ENCODE data around the gene SH2D3C.

Gene SH2D3C

GRCh38 chr9:127697575-127697974 is 80.9 kb downstream of the SH2D3C start:
- TF ChIP-seq GATA3 (IDR thresholded peaks at IDR 0.05; ENCODE audit: low read depth, low read length) (no peak), GATA2 (IDR thresholded peaks at IDR 0.05; ENCODE audit: low read depth, low read length) (no peak)

GRCh38 chr9:127694890-127695720 is 83.4 kb downstream of the SH2D3C start:
- TF ChIP-seq GATA3 (IDR thresholded peaks at IDR 0.05; ENCODE audit: low read depth, low read length) (no peak), GATA2 (IDR thresholded peaks at IDR 0.05; ENCODE audit: low read depth, low read length) (no peak)

- TF ChIP-seq GATA3 (IDR thresholded peaks at IDR 0.05; ENCODE audit: low read depth, low read length) (no peak), GATA2 (IDR thresholded peaks at IDR 0.05; ENCODE audit: low read depth, low read length) (no peak)
These were observed 84.8 kb downstream of the SH2D3C start for GRCh38 chr9:127693697-127694096.

- TF ChIP-seq GATA2 (IDR thresholded peaks at IDR 0.05; ENCODE audit: low read depth, low read length) (no peak), GATA3 (IDR thresholded peaks at IDR 0.05; ENCODE audit: low read depth, low read length) (no peak)
These were observed 85.3 kb downstream of the SH2D3C start for GRCh38 chr9:127693143-127693542.

- TF ChIP-seq GATA2 (IDR thresholded peaks at IDR 0.05; ENCODE audit: low read depth, low read length) (no peak), GATA3 (IDR thresholded peaks at IDR 0.05; ENCODE audit: low read depth, low read length) (no peak)
These were observed 86.4 kb downstream of the SH2D3C start for GRCh38 chr9:127692071-127692470.

GRCh38 chr9:127690735-127691134 is 87.7 kb downstream of the SH2D3C start:
- TF ChIP-seq GATA2 (IDR thresholded peaks at IDR 0.05; ENCODE audit: low read depth, low read length) = no peak
- TF ChIP-seq GATA3 (IDR thresholded peaks at IDR 0.05; ENCODE audit: low read depth, low read length) = no peak

GRCh38 chr9:127689329-127690000 is 89.0 kb downstream of the SH2D3C start:
- TF ChIP-seq GATA3 (IDR thresholded peaks at IDR 0.05; ENCODE audit: low read depth, low read length) (no peak), GATA2 (IDR thresholded peaks at IDR 0.05; ENCODE audit: low read depth, low read length) (no peak)

All from SH-SY5Y (cell line).